Stimulated activated CD4-positive, alpha-beta T cell treated with anti-CD3 and anti-CD28 coated beads, Interleukin-15, amount 100 ng/mL, for 24 hours (primary cell): ENCODE results near the gene RNASEH2C.
A peak's percentile ranks its signal among the peaks of the same experiment; 100 is the strongest.
"Not testable (repeated sequence)": the region's sequence is repeated elsewhere in the genome, so short reads cannot be mapped to it uniquely, and the experiment has no call there.

Source experiments
- DNase-seq: peaks from one replicate; pipeline ENCODE4 v3.0.0-alpha.2; 2020

The RNASEH2C gene

GRCh38 chr11:65716774-65717405 lies 3.7 kb downstream of the RNASEH2C start:
- no peak for DNase-seq

GRCh38 chr11:65716302-65716701 lies 4.3 kb downstream of the RNASEH2C start:
- no peak for DNase-seq

- DNase-seq: no peak
Measured at GRCh38 chr11:65714433-65714832, 6.2 kb downstream of the RNASEH2C start.

GRCh38 chr11:65713212-65713969 lies 7.2 kb downstream of the RNASEH2C start:
- DNase-seq: no peak

GRCh38 chr11:65712633-65713076 lies 7.9 kb downstream of the RNASEH2C start:
- DNase-seq: no peak

GRCh38 chr11:65711785-65712632 lies 8.6 kb downstream of the RNASEH2C start, which contains the start of gene KAT5:
TSS of gene KAT5 (plus strand) at chr11:65712252. CDS start at chr11:65712268, 16 bp downstream.
- DNase-seq: peak; percentile 99

- no peak for DNase-seq
Measured at GRCh38 chr11:65710421-65710820, 10.2 kb downstream of the RNASEH2C start.

GRCh38 chr11:65709661-65710060 lies 10.9 kb downstream of the RNASEH2C start:
- DNase-seq: no peak

- no peak for DNase-seq
Measured at GRCh38 chr11:65708451-65708850, 12.1 kb downstream of the RNASEH2C start.

GRCh38 chr11:65707002-65707401 lies 13.6 kb downstream of the RNASEH2C start:
- not testable (repeated sequence) for DNase-seq

- DNase-seq: peak; percentile 86
Measured at GRCh38 chr11:65706303-65706763, 14.3 kb downstream of the RNASEH2C start.

- no peak for DNase-seq
Measured at GRCh38 chr11:65703846-65704245, 16.8 kb downstream of the RNASEH2C start.

GRCh38 chr11:65701686-65702085 lies 18.9 kb downstream of the RNASEH2C start:
- DNase-seq: no peak

- DNase-seq: no peak
Measured at GRCh38 chr11:65700399-65700798, 20.2 kb downstream of the RNASEH2C start.

GRCh38 chr11:65699306-65699705 lies 21.3 kb downstream of the RNASEH2C start:
- DNase-seq: no peak

- no peak for DNase-seq
Measured at GRCh38 chr11:65698205-65698604, 22.4 kb downstream of the RNASEH2C start.

GRCh38 chr11:65696802-65697552 lies 23.6 kb downstream of the RNASEH2C start:
- DNase-seq: no peak

GRCh38 chr11:65695459-65696241 lies 24.9 kb downstream of the RNASEH2C start:
- DNase-seq: no peak

GRCh38 chr11:65692367-65692766 lies 28.2 kb downstream of the RNASEH2C start:
- no peak for DNase-seq

- not testable (repeated sequence) for DNase-seq
Measured at GRCh38 chr11:65691847-65692246, 28.8 kb downstream of the RNASEH2C start.

GRCh38 chr11:65685981-65686380 lies 34.6 kb downstream of the RNASEH2C start:
- no peak for DNase-seq

- not testable (repeated sequence) for DNase-seq
Measured at GRCh38 chr11:65683480-65683879, 37.1 kb downstream of the RNASEH2C start.
